IPS-18c (cell line): ENCODE results near the gene CRIP2.

Experiments
- H3K4me3 ChIP-seq: 2 replicates; pipeline ENCODE4 v1.7.0; 2013; ENCODE audit warnings: low read depth, mild to moderate bottlenecking, low read length, moderate library complexity; ENCODE audit not compliant: insufficient read depth
- H3K9me3 ChIP-seq: one replicate; pipeline ENCODE4 v1.6.1; 2013; ENCODE audit warnings: mild to moderate bottlenecking, low read length, moderate library complexity; ENCODE audit not compliant: control insufficient read depth, insufficient read depth

Gene CRIP2

GRCh38 chr14:105488781-105489541, 14.3 kb downstream of the CRIP2 start:
- Histone ChIP-seq H3K4me3 (no peak overlapping the region), H3K9me3 (no peaks in the 10 kb centered on the region)

DNA sequence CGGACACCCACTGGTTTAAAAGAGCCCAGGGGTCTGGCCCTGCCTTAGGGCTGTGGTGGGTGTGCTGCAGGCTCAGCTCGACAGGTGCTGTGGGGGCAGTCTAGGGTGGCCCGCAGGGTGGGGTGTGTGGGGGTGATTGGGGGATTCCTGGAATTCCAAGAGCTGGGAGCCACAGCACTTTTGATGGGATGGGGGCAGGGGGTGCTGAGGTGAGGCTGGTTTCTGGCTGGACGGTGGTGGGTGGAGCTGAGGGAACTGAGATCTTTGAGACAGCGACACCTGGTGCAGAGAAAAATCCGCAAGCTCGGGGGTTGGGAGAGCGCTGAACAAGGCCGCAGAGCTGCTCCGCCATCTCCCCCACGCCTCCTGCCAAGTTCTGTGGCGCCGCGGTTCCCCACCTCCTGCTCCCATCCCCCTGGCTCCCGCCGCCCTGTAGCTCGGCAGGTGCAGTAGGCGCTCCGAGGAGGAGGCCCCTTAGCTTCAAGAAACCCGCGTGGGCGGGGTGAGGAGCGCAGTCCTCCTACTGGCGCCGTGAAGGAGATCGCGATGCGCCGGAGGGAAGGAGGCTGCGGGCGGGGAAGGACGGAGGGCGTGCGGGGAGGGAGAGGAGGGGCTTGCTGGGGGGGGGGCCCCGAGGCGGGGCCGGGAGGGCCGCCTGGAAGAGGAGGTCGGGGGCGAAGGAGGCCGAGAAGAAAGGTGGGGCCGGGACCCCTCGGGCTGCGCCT, 15.1 kb downstream of the CRIP2 start:
- Histone ChIP-seq H3K4me3 (peak overlapping the region; percentile 60), H3K9me3 (no peaks in the 10 kb centered on the region)

DNA sequence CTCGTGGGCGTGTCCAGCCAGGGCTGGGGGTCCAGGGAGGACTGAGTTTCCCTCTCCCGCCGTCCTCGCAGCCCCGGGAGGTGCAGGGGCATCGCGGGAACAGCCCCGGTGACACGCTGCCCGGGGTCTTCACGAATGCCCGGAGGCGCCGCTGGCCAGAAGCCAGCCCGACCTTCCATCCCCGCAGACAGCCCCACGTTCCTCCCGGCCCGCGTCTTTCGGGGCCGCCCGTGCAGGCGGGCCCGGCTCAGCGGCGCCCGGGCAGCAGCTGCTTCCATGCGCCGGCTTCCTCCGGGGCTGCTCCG, 15.6 kb downstream of the CRIP2 start:
- H3K4me3 ChIP-seq: peak overlapping the region; percentile 60
- H3K9me3 ChIP-seq: no peaks in the 10 kb centered on the region

DNA sequence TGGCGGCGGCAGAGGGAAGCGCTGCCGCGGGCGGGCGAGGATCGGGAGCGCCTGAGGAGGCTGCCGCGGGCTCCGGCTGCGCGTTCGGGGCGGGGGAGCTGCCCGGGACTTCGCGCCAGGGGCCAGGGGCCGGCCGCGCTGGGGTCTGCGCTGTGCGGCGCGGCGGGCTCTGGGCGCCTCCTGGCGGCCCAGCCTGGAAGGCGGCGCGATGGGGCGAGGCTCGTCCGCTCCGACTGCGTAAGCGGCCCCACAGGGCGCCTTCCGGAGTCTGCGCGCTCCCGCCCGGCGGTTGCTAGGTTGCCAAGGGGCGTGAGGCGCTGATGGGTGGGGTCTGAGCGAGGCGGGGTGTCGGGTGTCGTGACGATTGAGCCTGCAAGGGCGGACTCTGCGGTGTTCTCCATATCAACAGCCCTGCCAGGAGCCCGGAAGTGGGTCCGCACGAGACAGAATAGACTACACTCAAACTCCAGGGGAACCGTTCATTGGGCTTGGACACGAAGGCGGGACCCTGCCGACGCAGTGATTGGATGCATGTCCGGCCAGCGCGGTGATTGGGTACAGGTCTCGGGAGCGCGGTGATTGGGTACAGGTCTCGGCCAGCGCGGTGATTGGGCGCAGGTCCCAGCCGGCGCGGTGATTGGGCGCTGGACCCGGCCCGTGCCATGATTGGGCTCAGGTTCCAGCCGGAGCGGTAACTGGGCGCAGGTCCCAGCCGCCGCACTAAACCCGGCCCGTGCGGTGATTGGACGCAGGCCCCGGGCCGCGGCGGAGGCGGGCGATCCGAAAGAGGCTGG, 16.1 kb downstream of the CRIP2 start, which contains the start of gene TEDC1:
TEDC1 (plus strand) TSS at position 675 of the 794 bp plus-strand sequence. CDS start 130 bp downstream, outside the sequence.
- Histone ChIP-seq H3K9me3 (no peaks in the 10 kb centered on the region), H3K4me3 (peak within 1 kb of the TSS; percentile 87)

- Histone ChIP-seq H3K9me3 (no peaks in the 10 kb centered on the region), H3K4me3 (peak overlapping the region; percentile 87)
Measured at GRCh38 chr14:105491366-105491973, 16.8 kb downstream of the CRIP2 start.

GRCh38 chr14:105492031-105492970, 17.7 kb downstream of the CRIP2 start:
- H3K9me3 ChIP-seq: no peaks in the 10 kb centered on the region
- H3K4me3 ChIP-seq: peak overlapping the region; percentile 21

GRCh38 chr14:105492971-105493871, 18.6 kb downstream of the CRIP2 start:
- H3K9me3 ChIP-seq: no peaks in the 10 kb centered on the region
- no peak overlapping the region for H3K4me3 ChIP-seq

- H3K4me3 ChIP-seq: no peak overlapping the region
- no peaks in the 10 kb centered on the region for H3K9me3 ChIP-seq
Measured at GRCh38 chr14:105493921-105494605, 19.4 kb downstream of the CRIP2 start.

GRCh38 chr14:105494606-105494929, 19.9 kb downstream of the CRIP2 start:
- Histone ChIP-seq H3K4me3 (no peak overlapping the region), H3K9me3 (no peaks in the 10 kb centered on the region)

- H3K9me3 ChIP-seq: no peaks in the 10 kb centered on the region
- no peak overlapping the region for H3K4me3 ChIP-seq
Measured at GRCh38 chr14:105495101-105495989, 20.7 kb downstream of the CRIP2 start.

DNA sequence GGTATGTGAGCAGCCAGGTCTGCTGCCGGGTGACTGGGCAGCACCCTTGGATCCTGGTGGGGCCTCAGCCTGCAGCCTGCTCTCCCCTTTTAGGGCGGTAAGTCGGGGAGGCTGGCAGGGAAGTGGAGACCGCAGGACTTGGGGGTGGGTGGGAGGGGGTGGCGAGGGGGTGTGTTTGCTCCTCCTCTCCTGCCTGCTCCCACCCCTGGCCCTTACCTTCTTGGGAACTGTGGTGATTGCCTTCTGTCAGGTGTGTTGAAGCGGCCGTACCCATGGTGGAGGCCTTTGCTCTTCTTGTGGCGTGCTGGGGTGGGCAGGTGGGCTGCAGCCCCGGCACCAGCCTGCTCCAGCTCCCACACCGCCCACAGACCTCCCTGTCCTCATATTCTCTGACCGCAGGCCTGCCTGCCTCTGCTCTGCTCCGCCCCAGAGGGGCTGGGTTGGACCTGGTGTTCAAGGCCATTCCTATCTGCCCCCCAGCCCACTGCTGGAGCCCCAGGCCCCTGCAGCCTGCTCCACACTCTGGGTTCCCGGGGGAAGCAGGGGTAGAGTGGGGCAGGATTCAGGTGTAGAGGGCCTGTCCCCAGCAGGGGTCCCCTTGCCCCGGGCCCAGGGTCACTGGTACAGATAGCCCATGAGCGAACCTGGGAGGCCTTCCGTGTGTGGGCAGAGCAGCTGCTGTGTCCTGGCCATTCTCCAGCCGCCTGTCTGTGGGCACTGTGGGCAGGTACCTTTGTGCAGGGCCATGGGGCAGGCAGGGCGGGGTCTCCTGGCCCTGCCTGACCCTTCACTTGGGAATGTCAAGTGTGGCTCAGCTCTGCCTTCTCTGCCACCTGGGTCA, 21.6 kb downstream of the CRIP2 start:
- H3K4me3 ChIP-seq: no peak overlapping the region
- no peaks in the 10 kb centered on the region for H3K9me3 ChIP-seq

GRCh38 chr14:105496831-105497591, 22.4 kb downstream of the CRIP2 start:
- no peak overlapping the region for H3K4me3 ChIP-seq
- no peaks in the 10 kb centered on the region for H3K9me3 ChIP-seq
